OCI-LY1 (cell line): Measurements from ENCODE around the gene SERPINB1.

Source experiments
- CTCF ChIP-seq: fragments of 200-600 bp; sonication (generic), shearing (Covaris generic); IDR thresholded peaks from 2 replicates; pipeline ENCODE4 v1.5.1; 2017; ENCODE audit warnings: mild to moderate bottlenecking, antibody characterized with exemption, low read length, moderate library complexity, mixed read lengths
- EZH2 ChIP-seq: fragments of 200-600 bp; sonication (generic), shearing (Covaris generic); IDR thresholded peaks from 2 replicates; pipeline ENCODE4 v1.8.0; 2017; ENCODE audit warnings: borderline replicate concordance, mixed run types, mild to moderate bottlenecking, antibody characterized with exemption, low read length, moderate library complexity, mixed read lengths

GRCh38 chr6:2854396-2854982, 12.8 kb upstream of the SERPINB1 start:
- no peak for TF ChIP-seq CTCF
- TF ChIP-seq EZH2 = no peak
